Globus pallidus (tissue), 1 donor: ENCODE results near the gene SGCA.

Experiments
- DNase-seq: peaks from one replicate; pipeline ENCODE4 v3.0.0-alpha.2; 2015; ENCODE audit warnings: low spot score

SGCA gene

GRCh38 chr17:50134206-50135110 lies 31.3 kb upstream of the SGCA start:
- no peak for DNase-seq

- no peak for DNase-seq
Observed at GRCh38 chr17:50135316-50136095, 30.3 kb upstream of the SGCA start.

- DNase-seq, result no peak
Observed at GRCh38 chr17:50136096-50136687, 29.6 kb upstream of the SGCA start.

DNA sequence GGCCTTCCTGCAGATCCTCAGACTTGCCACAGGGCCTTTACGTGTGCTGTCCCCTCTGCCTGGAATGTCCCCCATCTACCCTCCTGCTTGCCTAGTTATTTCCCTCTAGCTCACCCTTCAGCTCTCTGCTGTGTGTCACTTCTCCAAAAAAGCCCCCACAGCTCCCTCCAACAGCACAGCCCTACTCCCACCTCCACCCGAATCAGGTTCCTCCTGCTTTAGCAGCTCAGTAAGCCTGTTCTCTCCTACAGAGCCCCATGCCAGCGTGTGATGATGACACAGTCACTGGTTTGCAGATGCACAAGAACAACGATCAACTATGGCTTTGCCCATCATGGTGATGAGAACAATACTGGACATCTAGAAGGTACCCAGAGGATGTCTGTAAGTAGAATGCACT lies 28.8 kb upstream of the SGCA start:
- no peak for DNase-seq

DNA sequence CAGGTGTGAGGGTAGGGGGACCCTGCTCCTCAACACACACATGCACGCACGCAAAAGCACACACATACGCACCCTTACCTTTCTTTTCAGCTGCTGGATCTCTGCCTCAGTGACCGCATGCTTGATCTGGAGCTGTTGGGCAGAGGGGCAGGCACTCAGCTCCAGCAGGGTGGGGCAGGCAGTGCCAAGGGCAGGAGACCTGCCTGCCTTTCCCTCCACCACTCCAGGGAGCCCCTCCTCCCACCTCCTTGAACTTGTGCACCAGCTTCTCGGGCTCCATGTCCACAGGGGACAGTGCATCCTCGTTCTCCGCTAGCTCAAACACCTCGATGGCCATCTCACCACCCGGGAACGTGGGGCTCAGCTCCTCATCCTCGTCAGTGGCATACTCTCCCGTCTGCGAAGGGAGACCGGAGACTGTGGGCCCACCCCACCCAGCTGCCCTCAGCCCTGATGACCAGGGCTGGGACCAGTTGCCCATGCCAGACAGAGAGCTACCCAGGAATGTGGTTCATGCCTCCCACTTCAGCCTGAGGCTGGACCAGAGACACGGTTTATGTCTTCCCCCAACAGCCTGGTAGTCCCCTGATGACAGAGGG lies 26.5 kb upstream of the SGCA start:
- no peak for DNase-seq

GRCh38 chr17:50139950-50140885 lies 25.6 kb upstream of the SGCA start:
- DNase-seq, result peak; percentile 44

GRCh38 chr17:50141026-50141744 lies 24.6 kb upstream of the SGCA start:
- no peak for DNase-seq

GRCh38 chr17:50141745-50142110 lies 24.1 kb upstream of the SGCA start:
- no peak for DNase-seq

GRCh38 chr17:50143461-50144176 lies 22.2 kb upstream of the SGCA start:
- DNase-seq, result no peak

- no peak for DNase-seq
Observed at GRCh38 chr17:50144355-50144754, 21.4 kb upstream of the SGCA start.

DNA sequence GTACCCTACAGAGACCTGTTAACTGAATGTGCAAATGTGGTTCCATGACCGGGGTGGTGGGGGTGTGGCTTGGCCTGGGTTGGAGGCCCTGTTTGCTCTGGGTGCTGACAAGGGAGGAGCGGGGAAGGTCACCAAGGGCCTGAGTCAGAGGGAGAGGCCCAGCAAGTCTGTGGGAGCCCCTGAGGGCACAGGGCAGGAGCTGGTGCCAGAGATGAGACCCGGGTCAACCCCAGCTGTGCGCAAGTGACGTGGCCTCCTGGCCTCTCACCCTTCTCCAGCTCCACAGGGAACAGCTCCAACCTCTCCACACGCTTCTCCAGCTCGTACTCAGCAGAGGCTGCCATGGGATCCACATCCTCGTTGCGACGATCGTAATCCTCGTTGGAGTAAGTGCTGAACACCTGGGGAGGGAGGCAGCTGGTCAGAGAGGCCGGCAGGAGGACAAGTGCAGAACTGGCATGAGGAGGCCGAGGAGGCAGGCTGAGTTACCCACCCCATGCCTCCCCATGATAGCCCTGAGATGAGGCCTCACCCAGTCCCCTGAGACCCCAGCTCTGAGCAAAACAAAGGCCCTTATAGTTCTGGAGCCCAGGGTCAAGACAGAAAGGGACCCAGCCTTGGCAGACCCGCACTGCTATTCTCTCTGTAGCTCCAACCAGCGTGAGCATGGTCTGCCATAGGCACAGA lies 20.8 kb upstream of the SGCA start:
- DNase-seq, result no peak

DNA sequence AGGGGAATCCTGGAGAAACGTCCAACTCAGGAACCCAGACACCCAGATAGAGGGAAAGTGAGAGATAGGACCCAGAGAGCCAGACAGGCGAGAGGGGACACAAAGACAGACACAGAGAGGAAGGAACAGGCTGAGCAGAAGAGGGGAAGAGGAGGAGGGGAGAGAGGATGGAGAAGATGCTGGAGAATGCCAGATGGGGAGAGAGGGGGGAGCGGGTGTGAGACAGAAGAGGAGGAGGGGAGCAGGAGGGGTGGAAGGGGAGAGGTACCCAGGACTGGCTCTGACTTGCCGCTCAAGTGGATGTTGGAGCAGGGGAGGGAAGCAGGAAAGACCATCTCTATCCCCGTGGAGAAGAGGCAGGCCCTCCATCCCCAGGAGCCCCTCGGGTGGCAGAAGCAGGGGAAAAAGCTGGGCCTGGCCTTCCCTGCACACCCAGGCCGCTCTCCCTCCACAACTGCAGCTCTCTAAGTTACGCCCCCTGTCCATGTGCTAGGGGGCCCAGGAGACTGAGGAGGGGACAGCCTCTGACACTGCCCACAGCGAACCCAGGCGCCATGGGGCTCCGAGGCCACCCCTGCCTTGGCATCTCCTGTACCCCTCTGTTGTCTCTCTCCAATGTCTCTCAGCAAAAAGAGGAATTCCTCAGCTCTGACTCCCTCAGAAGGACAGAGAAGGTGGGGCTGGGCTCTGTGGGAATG lies 20.1 kb upstream of the SGCA start:
- no peak for DNase-seq

GRCh38 chr17:50146230-50146926 lies 19.4 kb upstream of the SGCA start:
- DNase-seq, result no peak

- DNase-seq, result no peak
Observed at GRCh38 chr17:50146927-50147665, 18.7 kb upstream of the SGCA start.

GRCh38 chr17:50147841-50148225 lies 18.0 kb upstream of the SGCA start:
- no peak for DNase-seq

DNA sequence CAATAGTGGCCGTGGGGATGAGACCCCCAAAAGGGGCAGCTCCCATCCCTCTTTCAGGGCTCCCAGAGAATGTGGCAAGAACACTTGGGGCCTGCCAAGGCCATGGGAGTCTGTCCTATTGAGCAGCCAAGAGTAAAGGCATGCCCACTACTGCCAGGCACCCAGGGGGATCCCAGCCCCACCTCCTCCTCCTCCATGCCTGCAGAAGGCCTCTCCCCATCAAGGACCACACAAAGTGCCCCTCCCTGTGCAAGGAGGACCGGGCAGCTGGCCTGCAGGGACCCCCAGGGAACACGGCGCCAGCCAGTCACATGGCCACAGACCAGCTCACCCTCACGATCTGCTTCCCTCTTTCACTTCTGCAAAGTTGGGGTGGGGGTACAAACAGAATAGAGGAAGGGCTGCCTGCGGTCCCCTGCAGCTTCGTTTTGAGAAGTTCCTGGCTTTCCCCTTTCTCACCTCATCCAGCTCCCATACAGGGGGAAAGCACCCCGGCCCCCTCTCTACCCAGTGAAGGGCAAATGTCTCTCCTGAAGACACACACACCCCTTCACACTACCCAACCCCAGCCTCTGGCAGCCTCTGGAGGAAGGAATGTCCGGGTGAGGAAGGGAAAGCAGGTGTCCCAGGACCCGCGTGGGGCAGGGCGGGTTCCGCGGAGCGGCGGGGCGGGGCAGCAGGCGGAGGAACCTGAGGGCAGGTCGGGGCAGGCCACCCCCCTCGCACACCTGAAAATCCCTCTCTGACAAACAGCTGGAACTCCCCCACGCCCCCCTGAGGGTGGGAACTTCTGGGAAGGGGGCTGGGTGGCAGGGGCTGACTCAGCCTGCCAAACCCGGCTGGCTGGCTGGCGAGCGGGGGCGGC lies 17.3 kb upstream of the SGCA start:
- DNase-seq, result peak; percentile 70

DNA sequence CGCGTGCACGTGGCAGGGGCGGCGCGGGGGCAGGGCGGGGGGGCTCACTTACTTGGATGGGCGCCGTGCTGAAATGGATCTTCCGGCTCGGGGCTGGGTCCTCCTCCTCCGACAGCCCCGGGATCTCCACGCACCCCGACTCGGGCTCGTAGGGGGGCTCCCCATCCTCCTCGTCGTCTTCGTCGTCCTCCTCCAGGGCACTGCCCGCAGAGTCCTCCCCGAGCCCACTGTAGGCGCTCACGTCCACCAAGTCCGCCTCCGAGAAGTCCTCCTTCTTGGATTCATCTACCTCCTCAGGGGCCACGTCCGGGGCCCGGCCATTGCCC lies 16.8 kb upstream of the SGCA start:
- no peak for DNase-seq
